ENCODE results near the gene RSPO4.
A peak's percentile ranks its signal among the peaks of the same experiment; 100 is the strongest.

Gene RSPO4

DNA sequence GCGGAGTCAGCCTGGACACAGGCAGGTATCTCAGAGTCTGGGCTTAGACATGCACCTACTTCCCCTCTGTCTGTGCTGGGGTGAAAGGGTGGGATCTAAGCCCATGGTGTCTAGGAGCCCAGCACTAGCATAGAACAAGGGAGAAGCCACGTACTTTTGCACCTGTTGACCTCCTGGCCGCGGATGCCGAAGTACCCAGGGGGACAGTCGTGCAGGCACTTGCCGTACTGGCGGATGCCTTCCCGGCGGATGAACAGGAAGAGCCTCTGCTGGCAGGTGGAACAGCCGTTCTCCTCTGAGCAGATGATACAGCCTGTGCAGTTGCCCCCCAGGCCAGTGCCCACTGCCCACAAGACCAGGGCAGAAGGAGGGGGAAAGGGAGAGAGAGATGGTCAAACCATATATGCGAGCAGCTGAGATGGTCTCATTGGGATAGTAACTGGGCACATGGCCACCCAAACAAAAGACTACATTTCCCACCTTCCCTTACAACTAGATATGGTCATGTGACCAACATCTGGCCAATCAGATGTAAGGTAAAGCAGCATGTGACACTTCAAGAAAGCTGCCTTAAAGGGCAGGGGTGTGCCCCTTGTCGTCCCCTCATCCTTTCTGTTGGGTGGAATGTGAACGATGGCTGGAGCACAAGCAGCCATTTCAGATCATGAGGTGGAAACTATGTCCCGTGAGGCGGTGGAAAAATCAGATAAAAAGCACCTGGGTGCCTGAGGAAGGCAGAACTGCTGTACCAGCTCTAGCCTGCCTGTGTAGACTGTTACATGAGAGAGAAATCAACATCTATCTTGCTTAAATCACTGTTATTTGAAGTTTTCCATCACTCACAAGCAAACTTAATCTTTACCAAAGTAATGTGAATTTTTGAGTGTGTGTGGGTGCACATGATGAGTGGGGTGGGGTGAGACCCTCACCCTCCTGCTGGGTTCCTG is 34.0 kb downstream of the RSPO4 start:
- no peak for DNase-seq

DNA sequence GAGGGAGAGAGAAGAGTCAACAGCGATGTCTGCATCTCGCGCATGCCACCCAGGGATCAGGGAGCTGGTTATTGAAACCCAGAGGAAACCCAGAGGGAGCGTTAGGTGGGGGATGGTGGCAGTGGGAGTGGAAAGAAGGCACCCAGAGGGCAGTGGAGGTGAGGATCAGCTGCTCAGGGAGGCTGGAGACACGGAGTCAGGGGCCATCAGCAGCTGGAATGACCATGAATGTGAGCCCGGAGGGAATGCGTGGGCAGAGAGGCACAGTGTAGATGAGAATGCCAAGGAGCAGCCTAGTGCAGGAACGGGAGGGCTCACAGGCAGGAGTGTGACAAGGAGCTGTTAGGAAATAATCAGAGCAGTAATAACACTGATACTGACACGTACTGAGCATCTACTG is 36.2 kb downstream of the RSPO4 start:
- no peak for DNase-seq

DNA sequence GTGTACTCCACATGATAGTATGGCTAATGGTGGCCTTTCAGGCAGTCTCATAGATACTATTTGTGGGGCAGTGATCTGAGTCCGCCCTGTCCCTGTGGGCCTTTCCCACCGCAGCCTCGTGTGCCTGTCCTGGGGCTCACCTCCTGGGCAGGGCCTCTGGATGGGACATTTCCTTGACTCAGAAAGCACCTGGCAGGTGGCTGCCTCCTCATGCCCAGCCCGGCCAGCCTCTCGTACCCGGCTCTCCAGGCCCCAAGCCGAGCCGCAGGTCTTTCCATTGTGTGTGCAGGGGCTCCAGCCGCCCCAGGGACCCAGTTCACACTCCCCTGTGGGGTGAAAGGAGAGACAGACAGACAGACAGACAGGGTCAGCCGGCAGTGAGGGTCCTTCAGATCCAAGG is 38.3 kb downstream of the RSPO4 start:
- DNase-seq: no peak

DNA sequence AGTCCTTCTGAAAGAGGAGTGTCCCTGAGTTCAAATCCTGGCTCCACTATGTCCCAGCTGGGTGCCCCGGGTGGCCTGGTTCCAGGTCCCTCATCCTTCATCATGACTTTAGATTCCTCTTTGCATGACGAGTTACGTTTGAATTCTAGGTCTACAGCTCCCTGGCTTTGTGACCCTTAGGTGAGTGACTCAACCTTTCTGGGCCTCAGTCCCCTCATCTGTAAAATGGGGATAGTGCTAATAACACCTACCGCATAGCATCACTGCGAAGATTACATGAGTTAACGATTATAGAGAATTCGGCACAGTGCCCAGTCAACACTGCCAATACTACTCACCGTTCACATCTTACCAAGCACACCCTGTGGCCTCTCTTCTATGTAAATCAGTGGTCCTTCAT is 39.4 kb downstream of the RSPO4 start:
- DNase-seq: no peak

DNA sequence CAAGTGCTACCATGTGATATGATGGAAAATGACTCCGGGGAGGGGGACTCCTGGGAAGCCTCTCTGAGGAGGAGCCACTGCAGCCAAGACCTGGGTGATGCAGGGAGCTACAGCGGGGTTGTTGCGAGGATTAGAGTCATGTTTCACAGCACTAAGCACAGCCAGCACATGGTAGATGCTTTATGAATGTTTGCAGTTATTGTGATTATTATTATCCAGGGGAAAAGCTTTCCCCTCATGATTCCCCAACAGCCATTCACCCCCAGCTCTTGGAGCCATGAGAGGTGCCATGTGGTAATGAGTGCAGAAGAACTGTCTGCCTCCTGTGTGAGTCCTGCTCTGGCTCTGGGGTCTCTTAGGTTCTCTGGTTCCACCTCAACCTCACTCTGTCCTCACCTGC is 39.9 kb downstream of the RSPO4 start:
- no peak for DNase-seq

DNA sequence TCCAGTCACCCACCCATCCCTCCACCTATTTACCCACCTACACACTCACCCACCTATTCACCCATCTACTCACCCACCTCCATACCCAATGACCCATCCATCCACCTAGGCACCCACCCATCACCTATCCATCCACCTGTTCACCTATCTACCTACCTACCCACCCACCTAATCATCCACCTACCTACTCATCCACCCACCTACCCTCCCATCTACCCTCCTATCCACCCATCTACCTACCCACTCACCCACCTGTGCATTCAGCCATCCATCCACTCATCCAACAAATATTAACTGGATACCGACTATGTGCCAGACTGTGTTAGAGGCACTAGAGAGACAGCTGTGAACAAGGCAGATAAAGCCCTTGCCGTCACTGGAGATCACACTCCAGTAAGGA is 40.3 kb downstream of the RSPO4 start:
- no peak for DNase-seq

DNA sequence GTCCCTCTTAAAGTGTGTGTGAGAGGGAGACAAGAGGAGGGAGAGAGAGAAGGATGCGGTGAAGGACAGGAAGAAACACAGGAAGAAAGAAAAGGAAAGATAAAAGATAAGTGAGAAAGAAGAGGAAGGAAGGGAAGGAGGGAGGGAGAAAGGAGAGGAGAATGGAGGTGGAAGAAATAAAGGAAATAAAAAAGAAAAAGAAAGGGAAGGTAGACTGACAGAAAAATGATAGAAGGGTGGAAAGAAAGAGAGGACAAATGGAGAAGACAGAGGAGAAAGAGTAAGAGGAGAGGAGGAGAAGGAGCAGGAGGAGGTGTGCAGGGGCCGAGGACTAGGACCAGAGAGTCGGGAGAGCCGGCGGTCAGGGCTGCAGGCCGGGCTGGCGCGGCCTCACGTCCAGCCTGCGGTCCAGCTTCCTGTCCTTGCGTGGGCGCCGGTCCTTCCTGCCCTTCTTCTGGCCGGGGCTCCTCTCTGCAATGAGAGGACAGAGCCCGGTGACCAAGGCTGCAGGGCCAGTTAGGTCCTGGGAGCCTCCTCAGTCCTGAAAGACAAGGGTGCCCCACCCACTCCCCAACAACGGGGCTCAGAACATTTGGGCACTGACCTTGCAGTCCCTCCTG is 42.0 kb downstream of the RSPO4 start:
- DNase-seq: no peak

DNA sequence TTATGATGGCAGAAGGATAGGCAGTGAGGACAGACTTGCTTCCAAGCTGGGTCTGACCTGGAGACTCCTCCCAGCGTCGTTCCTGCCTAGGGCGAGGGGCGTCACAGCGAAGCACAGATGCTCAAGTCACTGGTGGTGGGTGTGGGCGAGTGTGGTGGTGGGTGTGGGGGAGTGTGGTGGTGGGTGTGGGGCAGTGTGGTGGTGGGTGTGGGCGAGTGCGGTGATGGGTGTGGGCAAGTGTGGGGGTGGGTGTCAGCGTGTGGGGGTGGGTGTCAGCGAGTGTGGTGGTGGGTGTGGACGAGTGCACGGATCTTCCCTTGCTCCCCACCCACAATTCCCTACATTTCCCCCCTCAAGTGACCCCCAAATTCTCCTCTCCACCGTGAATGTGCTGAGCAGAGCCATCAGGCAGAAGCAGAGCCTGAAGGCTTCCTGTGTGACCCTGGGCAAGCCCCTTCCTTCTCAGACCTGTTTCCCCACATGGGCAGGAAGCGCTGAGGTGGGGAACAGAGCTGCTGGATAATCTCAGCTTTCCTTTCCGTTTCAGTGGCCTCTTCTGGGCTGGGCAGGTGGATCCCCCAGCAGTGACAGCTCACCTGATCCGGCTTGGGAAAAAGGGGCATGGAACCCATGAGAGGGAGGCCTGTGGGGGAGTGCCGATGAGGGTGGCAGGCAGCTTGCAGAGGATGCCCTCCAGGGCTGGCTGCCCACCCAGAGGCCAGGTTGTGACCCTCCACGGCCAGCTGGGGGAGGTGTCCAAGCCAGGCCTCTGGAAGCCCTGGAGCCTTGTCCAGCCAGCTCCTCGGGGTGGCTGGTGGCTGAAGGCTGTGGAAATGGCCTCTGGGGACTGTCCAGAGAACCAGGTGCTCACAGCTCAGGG is 42.9 kb downstream of the RSPO4 start:
- DNase-seq: no peak

DNA sequence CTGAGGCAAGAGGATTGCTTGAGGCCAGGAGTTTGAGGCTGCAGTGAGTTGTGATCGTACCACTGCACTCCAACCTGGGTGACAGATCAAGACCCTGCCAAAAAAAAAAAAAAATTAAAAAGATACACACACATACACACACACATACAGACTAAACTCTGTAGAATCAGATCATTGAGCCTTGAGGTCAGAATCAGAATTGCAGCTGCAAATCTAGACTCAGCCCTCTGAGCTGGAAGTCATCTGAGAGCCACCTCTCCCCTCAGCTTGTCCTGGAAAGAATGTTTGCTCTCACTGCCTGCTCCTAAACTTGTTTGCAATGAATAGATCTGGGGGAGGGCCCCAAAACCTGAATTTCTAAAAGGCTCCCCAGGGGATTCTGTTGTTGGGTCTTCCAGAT is 44.6 kb downstream of the RSPO4 start:
- DNase-seq: no peak

DNA sequence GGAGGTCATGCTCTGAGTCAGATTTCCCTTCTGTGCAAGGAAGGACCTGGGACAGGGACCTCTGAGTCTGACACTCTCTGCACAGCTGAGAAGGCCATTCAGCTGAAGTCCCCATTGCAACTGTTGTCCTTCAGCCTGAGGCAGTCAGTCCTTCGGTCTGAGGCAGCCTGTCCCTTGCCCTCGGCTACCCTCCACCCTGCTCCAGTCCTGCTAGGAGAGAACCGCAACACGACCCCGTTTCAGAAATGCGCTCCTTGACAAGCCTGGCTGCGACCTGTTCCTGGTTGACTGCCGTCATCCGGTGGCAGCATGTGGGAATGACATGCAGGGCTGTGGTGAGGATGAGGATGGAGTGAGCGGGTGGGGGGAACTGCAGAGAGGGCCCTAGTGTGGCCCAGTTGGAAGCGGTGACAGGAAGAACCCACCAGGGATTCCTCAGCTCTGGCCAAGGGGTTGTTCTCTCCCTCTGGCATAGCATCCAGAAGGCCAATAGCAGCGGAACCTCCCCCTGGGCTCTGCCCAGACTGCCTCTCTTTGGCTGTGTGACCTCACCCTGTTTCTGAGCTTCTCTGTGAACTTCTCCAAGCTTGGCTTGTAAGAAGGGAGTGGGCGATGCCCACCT is 45.7 kb downstream of the RSPO4 start:
- peak; percentile 42 for DNase-seq

DNA sequence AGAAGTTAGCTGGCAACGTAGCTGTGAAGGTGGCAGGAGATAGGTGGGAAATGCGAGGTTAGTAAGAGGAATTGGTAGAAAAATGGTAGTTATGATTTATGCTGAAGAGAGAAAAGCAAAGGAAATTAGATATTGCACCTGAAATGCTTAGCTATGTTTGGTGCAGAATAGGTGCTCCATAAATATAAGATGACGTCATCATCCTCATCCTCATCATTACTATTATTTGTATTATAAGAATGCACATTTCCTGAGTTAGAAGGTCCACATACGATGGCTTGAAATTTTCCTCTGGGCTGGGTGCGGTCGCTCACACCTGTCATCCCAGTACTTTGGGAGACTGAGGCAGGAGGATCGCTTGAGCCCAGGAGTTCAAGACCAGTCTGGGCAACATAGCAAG is 46.5 kb downstream of the RSPO4 start:
- no peak for DNase-seq

DNA sequence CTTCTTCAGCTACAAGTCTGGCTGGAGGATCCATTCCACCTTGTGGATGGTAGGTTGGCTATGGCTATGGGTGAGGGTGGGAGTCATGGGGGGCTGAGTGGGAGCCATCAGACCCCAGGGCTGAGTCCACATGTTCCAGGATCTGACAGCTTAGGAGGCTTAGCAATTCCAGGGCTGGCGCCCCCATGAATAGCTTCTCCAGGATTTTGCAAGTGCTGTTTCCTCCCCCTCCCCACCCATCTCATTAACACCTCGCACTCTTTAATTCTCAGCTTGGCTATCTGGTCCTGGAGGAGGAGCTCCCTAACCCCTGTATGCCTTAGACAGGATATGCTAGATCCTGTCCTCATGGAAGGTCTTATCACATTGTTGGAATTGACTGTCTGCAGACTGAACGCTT is 47.0 kb downstream of the RSPO4 start:
- DNase-seq: no peak

DNA sequence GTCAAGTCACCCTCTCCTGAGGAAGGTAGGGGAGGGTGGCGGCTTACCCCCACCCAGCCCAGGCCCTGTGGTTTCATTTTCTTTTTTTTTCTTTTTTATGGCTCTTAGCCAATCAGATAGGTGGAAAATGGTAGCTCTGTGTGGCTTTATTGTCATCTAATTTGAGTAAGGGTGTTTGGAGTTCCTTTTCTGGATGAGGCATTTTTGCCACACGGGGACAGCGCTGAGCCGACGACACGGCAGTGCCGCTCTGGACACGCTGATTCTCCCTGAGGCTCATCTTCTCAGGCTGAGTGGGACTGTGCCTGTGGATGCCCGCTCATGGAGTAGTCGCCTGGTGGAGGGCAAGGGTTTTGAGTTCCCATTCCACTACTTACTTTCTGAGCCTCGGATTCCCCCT is 48.4 kb downstream of the RSPO4 start:
- DNase-seq: no peak

DNA sequence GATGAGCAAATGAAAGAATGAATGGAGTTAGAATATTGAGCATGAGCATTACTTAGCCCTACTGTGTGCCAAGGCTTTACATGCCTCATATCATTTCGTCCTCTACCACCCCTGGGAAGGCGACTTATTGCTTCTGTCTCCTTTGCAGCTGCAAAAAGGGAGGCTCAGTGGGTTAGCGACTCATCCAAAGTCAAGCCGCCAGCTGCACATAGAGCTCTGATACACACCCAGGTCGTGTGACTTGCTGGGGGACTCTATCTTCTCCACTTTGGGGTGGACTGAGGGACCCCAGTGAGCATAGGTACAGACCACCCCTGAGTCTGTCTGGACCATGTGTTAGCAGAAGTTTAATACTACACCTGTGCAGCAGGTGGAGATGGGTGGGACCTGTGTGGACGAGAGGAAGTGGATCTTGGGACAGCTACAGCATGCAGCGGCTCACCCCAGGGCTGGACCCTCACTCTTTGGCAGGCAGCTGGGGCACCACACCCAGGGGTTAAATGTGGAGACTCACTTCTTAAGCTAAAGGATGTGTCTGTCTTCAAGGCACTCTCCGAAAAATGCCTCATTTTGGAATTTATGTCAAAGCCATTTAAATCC is 49.8 kb downstream of the RSPO4 start:
- DNase-seq: no peak

DNA sequence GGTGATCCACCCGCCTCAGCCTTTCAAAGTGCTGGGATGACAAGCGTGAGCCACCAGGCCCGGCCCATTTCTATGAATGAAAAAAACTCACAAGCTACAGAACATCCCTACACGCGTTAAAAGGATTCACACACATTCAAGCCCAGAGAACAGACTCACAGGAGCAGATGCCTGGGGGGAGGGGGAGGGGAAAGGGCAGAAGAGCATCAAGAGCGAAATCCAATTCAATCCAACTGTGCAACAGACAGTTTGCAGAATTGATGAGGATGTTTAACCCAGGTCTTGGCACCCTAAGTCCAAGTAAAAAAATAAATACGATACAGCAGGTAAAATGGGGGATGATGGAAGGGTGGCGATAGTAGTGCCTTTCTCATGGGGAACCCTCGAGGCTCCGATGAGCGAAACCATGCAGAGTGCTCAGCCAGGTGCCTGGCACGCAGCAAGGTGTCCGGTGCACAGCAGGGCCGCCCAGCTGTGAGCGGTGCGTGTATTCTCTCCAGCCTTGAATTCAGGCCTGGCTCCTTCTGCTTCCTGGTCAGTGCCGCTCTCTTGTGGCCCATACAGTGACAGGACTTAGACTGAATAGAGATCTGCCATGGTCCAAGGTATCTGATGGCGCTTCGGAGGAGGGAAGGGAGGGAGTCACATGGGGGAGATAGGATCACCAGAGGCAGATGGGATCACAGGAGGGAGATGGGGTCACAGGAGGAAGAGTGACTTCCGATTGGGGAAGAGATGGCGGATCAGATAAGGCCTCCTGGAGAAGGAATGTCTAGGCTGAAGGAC is 50.5 kb downstream of the RSPO4 start:
- DNase-seq: no peak

DNA sequence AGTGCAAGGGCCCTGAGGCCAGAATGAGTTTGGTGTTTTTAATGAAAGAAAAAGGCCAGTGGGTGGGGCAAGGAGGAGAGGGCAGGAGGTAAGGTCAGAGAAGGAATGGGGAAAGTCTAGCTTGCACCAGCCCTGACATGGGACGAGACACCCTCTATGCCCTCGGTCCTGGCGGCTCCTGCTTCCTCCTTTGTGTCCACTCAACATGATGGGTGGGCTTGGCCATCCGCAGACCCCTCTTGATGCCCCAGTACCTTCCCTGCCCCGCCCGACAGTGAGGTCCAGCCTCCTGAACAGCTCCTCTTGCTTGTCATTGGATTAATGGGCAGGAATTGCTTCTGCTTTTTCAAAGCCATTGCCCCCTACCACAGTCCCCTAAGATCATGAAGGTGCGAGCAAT is 52.4 kb downstream of the RSPO4 start:
- no peak for DNase-seq

DNA sequence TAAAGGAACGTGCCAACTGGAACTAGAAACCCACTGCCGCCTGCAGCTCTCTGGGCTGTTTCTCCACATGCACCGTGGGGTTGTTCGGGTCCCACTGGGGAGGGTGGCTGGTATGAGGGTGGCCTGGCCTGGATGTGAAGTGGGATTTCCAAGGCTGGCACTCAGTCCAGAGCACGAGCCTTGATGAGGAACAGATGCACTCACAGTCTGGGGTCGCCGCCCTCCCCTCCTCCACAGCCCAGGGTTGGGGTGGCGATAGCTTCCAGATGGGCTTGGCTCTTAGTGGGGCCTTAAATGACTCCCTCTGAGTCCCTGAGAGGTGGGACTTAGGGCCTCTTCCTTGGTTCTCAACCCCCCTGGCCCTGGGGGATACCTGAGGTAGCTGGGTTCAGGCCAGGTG is 55.3 kb downstream of the RSPO4 start:
- DNase-seq: no peak

DNA sequence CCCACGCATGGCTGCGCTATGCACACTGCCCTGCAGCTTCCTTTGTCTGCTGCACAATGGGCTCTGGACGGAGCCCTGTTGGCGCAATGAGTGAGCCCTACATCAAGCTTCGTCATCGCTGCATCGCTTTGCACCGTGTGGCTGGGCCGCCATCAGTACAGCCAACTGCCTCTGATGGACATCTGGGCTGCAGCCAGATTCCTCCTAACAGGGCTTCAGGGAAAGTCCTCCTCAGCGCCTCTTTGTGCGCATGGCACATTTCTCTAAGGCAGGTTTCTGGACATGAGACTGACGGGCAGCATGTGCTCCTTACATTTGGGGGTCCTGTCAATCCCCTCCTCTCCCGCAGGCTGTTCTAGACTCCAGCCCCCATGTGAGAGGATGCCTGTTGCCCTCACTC is 56.3 kb downstream of the RSPO4 start:
- no peak for DNase-seq

DNA sequence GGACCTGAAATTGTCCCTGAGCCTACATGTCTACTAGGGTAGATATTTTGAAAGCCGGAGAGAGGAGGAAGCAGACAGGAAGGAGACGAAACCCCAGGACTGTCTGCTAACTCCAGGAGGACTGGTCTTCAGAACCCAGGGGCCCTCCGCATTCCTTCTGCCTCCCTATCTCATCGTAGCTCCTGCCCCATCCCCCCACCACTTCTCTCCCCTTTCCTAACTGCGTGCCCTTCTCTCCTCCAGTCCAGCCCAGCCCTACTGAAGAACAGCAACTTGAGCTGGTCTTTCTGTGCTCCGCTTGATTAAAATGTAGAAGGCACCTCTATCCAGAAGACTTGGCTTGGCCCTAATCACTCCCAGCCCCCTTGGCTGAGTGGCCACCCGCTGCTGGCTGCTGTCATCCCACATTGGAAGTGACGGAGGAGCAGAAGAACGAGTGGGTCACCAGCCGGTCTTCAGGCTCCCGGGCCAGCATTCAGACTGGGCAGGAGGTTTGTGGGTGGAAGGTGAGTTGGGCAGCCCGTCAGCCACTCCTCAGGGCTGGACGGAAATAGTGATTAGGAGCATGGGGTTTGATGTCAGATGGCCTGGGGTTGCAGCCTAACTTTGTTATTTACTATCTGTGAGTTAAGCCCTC is 57.2 kb downstream of the RSPO4 start:
- no peak for DNase-seq

DNA sequence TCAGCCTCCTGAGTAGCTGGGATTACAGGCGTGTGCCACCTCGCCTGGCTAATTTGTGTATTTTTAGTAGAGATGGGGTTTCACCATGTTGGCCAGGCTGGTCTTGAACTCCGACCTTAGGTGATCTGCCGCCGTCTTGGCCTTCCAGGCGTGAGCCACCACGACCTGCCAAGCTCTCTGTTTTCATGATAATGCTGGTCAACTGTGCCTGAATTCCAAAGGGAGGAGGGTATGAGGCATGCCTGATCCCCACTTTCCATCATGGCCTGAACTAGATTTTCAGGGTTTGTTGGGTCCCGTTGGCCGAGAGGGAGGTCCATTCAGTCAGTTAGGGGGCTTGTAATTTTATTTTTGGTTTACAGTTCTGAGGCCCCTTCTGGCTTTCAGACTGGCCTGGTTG is 58.0 kb downstream of the RSPO4 start:
- DNase-seq: no peak

DNA sequence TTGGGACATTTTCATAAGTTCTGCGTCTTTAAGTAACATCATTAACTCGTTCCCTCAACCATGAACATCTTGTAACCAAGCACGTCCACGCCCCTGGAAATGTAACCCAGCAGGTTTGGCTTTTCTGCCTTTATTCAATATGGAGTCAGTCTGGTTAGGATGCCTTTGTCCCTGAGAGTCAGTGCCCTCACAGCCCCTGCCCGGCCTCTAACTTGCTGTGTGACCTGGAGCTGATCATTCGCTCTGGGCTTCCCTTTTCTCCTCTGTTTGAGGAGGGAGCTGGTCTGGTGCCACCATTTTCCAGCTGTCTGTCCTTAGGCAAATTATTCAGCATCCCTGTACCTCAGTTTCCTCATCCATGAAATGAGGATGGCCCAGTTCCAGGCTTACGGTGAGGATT is 59.5 kb downstream of the RSPO4 start:
- no peak for DNase-seq

Measured in NK-92 treated with Interleukin-12 subunit alpha and Interleukin-12 subunit beta, amount 100 ng/mL, for 24 hours (cell line).